NCI-H2029 (cell line): ENCODE measurements around the gene SMG1.
"Not testable (repeated sequence)": the region's sequence is repeated elsewhere in the genome, so short reads cannot be mapped to it uniquely, and the experiment has no call there.

ENCODE experiments used
- DNase-seq: peaks from one replicate; lab custom pipeline; 2025; lab: John Stamatoyannopoulos, UW

SMG1 gene

GRCh38 chr16:18925986-18926865 is at the start of gene SMG1:
SMG1 (minus strand) TSS chr16:18926408; CDS start chr16:18926041, 367 bp downstream.
- peak; percentile 94 for DNase-seq

- no peak for DNase-seq
Observed at GRCh38 chr16:18975109-18975508, 48.9 kb upstream of the SMG1 start.

GRCh38 chr16:18969855-18970240 is 43.6 kb upstream of the SMG1 start:
- no peak for DNase-seq

- DNase-seq = peak; percentile 67
Observed at GRCh38 chr16:18969050-18969854, 43.0 kb upstream of the SMG1 start.

GRCh38 chr16:18966791-18967190 is 40.6 kb upstream of the SMG1 start:
- no peak for DNase-seq

GRCh38 chr16:18965555-18965954 is 39.3 kb upstream of the SMG1 start:
- no peak for DNase-seq

GRCh38 chr16:18959031-18959505 is 32.9 kb upstream of the SMG1 start:
- DNase-seq = no peak

GRCh38 chr16:18958621-18959029 is 32.4 kb upstream of the SMG1 start:
- no peak for DNase-seq

GRCh38 chr16:18956658-18957241 is 30.5 kb upstream of the SMG1 start:
- DNase-seq = not testable (repeated sequence)

- peak; percentile 75 for DNase-seq
Observed at GRCh38 chr16:18955874-18956580, 29.8 kb upstream of the SMG1 start.

- DNase-seq = no peak
Observed at GRCh38 chr16:18953547-18953946, 27.3 kb upstream of the SMG1 start.

- no peak for DNase-seq
Observed at GRCh38 chr16:18950469-18951185, 24.4 kb upstream of the SMG1 start.

- no peak for DNase-seq
Observed at GRCh38 chr16:18948372-18949020, 22.3 kb upstream of the SMG1 start.

- no peak for DNase-seq
Observed at GRCh38 chr16:18945233-18945632, 19.0 kb upstream of the SMG1 start.

GRCh38 chr16:18943414-18943813 is 17.2 kb upstream of the SMG1 start:
- no peak for DNase-seq

GRCh38 chr16:18942061-18942460 is 15.9 kb upstream of the SMG1 start:
- no peak for DNase-seq

- DNase-seq = peak; percentile 6
Observed at GRCh38 chr16:18941471-18941870, 15.3 kb upstream of the SMG1 start.

GRCh38 chr16:18938986-18939385 is 12.8 kb upstream of the SMG1 start:
- DNase-seq = no peak

GRCh38 chr16:18937390-18937789 is 11.2 kb upstream of the SMG1 start:
- no peak for DNase-seq

GRCh38 chr16:18936727-18937340 is 10.6 kb upstream of the SMG1 start:
- no peak for DNase-seq
